ENCODE data around the gene TECTB.

The TECTB gene

GRCh38 chr10:112282086-112282485, 1.1 kb upstream of the TECTB start:
- no peak for TF ChIP-seq CTCF (IDR thresholded peaks at IDR 0.05; ENCODE audit: low read depth, low read length)
- Histone ChIP-seq H3K4me3 (ENCODE audit: low read depth, low read length) (no peak overlapping the region), H3K27me3 (ENCODE audit: insufficient read depth, low read depth, severe bottlenecking) (no peaks in the 10 kb centered on the region), H3K27ac (no peak overlapping the region), H3K36me3 (no peaks in the 10 kb centered on the region), H3K9me3 (ENCODE audit: severe bottlenecking) (no peaks in the 10 kb centered on the region)
- DNase-seq: no peak

GRCh38 chr10:112286837-112287818, 3.9 kb downstream of the TECTB start:
- Histone ChIP-seq H3K27me3 (ENCODE audit: insufficient read depth, low read depth, severe bottlenecking) (no peaks in the 10 kb centered on the region), H3K4me3 (ENCODE audit: low read depth, low read length) (no peak overlapping the region), H3K27ac (no peak overlapping the region), H3K36me3 (no peaks in the 10 kb centered on the region), H3K9me3 (ENCODE audit: severe bottlenecking) (no peaks in the 10 kb centered on the region)
- TF ChIP-seq CTCF (IDR thresholded peaks at IDR 0.05; ENCODE audit: low read depth, low read length): no peak
- no peak for DNase-seq

- H3K36me3 ChIP-seq: no peaks in the 10 kb centered on the region
- no peak for DNase-seq
- TF ChIP-seq CTCF (IDR thresholded peaks at IDR 0.05; ENCODE audit: low read depth, low read length): no peak
- no peak overlapping the region for H3K27ac ChIP-seq
- H3K4me3 ChIP-seq (ENCODE audit: low read depth, low read length): no peak overlapping the region
- no peaks in the 10 kb centered on the region for H3K9me3 ChIP-seq (ENCODE audit: severe bottlenecking)
- no peaks in the 10 kb centered on the region for H3K27me3 ChIP-seq (ENCODE audit: insufficient read depth, low read depth, severe bottlenecking)
Observed at GRCh38 chr10:112287844-112288243, 4.6 kb downstream of the TECTB start.

- no peak overlapping the region for H3K27ac ChIP-seq
- no peak overlapping the region for H3K4me3 ChIP-seq (ENCODE audit: low read depth, low read length)
- TF ChIP-seq CTCF (IDR thresholded peaks at IDR 0.05; ENCODE audit: low read depth, low read length): no peak
- H3K27me3 ChIP-seq (ENCODE audit: insufficient read depth, low read depth, severe bottlenecking): no peaks in the 10 kb centered on the region
- no peaks in the 10 kb centered on the region for H3K9me3 ChIP-seq (ENCODE audit: severe bottlenecking)
- DNase-seq: no peak
- H3K36me3 ChIP-seq: no peaks in the 10 kb centered on the region
Observed at GRCh38 chr10:112288486-112288885, 5.3 kb downstream of the TECTB start.

- no peaks in the 10 kb centered on the region for H3K36me3 ChIP-seq
- H3K27me3 ChIP-seq (ENCODE audit: insufficient read depth, low read depth, severe bottlenecking): no peaks in the 10 kb centered on the region
- no peak for DNase-seq
- no peak overlapping the region for H3K27ac ChIP-seq
- H3K4me3 ChIP-seq (ENCODE audit: low read depth, low read length): no peak overlapping the region
- no peaks in the 10 kb centered on the region for H3K9me3 ChIP-seq (ENCODE audit: severe bottlenecking)
- TF ChIP-seq CTCF (IDR thresholded peaks at IDR 0.05; ENCODE audit: low read depth, low read length): no peak
Observed at GRCh38 chr10:112289373-112290053, 6.3 kb downstream of the TECTB start.

Measured in WERI-Rb-1 (cell line).